GM18508 (cell line): ENCODE data around the gene RAB31.

Source experiments
- ATAC-seq: cut with Tn5 transposase; IDR thresholded peaks from one replicate; pipeline ENCODE4 v1.9.1; 2021; ENCODE audit warnings: moderate number of reproducible peaks; ENCODE audit not compliant: insufficient read depth, unreplicated experiment

The RAB31 gene

GRCh38 chr18:9779630-9780029 is 71.5 kb downstream of the RAB31 start:
- ATAC-seq = no peak

- ATAC-seq = no peak
These were observed 74.2 kb downstream of the RAB31 start for GRCh38 chr18:9782073-9782857.

- no peak for ATAC-seq
These were observed 78.5 kb downstream of the RAB31 start for GRCh38 chr18:9786631-9787030.

GRCh38 chr18:9787036-9787435 is 78.9 kb downstream of the RAB31 start:
- ATAC-seq = no peak

- no peak for ATAC-seq
These were observed 79.6 kb downstream of the RAB31 start for GRCh38 chr18:9787712-9788111.

GRCh38 chr18:9788140-9788539 is 80.0 kb downstream of the RAB31 start:
- no peak for ATAC-seq

- no peak for ATAC-seq
These were observed 80.8 kb downstream of the RAB31 start for GRCh38 chr18:9788860-9789259.

GRCh38 chr18:9790261-9790660 is 82.2 kb downstream of the RAB31 start:
- ATAC-seq = no peak

- no peak for ATAC-seq
These were observed 83.9 kb downstream of the RAB31 start for GRCh38 chr18:9791991-9792390.

- no peak for ATAC-seq
These were observed 84.6 kb downstream of the RAB31 start for GRCh38 chr18:9792565-9793245.

- no peak for ATAC-seq
These were observed 87.9 kb downstream of the RAB31 start for GRCh38 chr18:9796011-9796410.

- ATAC-seq = no peak
These were observed 88.9 kb downstream of the RAB31 start for GRCh38 chr18:9796935-9797549.

GRCh38 chr18:9802175-9803062 is 94.3 kb downstream of the RAB31 start:
- ATAC-seq = no peak

- ATAC-seq = no peak
These were observed 95.1 kb downstream of the RAB31 start for GRCh38 chr18:9803063-9803697.

- ATAC-seq = no peak
These were observed 95.8 kb downstream of the RAB31 start for GRCh38 chr18:9803698-9804516.

GRCh38 chr18:9804517-9805104 is 96.5 kb downstream of the RAB31 start:
- ATAC-seq = no peak

- ATAC-seq = no peak
These were observed 98.8 kb downstream of the RAB31 start for GRCh38 chr18:9806905-9807304.

GRCh38 chr18:9808295-9809241 is 100.5 kb downstream of the RAB31 start:
- no peak for ATAC-seq
